PC-3 (cell line): Measurements from ENCODE around the gene HLCS. TPM values are rescaled to one million over a fixed set of nuclear protein-coding genes. Genes with fewer than 3 reads are reported as not detected.

Source experiments
- ATAC-seq: fragments of 200-7000 bp; cut with Tn5 transposase; 2 replicates; pipeline ENCODE4 v1.9.1; 2020; ENCODE audit warnings: mild to moderate bottlenecking, moderate library complexity
- BruUV-seq: library from RNA; stranded (reverse); fragments of 400-500 nt; replicated peaks from 2 replicates; lab custom pipeline; 2021; lab: Mats Ljungman, UMichigan
- CTCF ChIA-PET: fragments of 300-600 bp; sonication (Branson Sonifier 250); formaldehyde crosslinking; loops from one replicate; lab custom pipeline; 2022; ENCODE audit warnings: antibody characterized with exemption; lab: Charles Lee
- POLR2A ChIA-PET: fragments of 300-600 bp; sonication (Branson Sonifier 250); formaldehyde crosslinking; loops from one replicate; lab custom pipeline; 2022; ENCODE audit warnings: antibody characterized with exemption; ENCODE audit not compliant: unreplicated experiment; lab: Charles Lee
- DNase-seq: peaks from one replicate; pipeline ENCODE4 v3.0.0-alpha.2; 2015
- H2AFZ ChIP-seq: fragments of 300-600 bp; sonication (generic); 2 replicates; pipeline ENCODE4 v1.6.0; 2016; ENCODE audit warnings: antibody characterized with exemption, low read length
- H3F3A ChIP-seq: fragments of 300-600 bp; sonication (generic); one replicate; pipeline ENCODE4 v1.6.0; 2017; ENCODE audit warnings: antibody characterized with exemption, low read length, control low read depth, mild to moderate bottlenecking; ENCODE audit not compliant: unreplicated experiment
- H3K27ac ChIP-seq: fragments of 300-600 bp; sonication (generic); 2 replicates; pipeline ENCODE4 v1.5.1; 2016; ENCODE audit warnings: mild to moderate bottlenecking, low read length
- H3K27me3 ChIP-seq: fragments of 300-600 bp; sonication (generic); 2 replicates; pipeline ENCODE4 v1.6.1; 2016; ENCODE audit warnings: low read length, mixed read lengths
- H3K36me3 ChIP-seq: fragments of 300-600 bp; sonication (generic); 2 replicates; pipeline ENCODE4 v1.6.1; 2016; ENCODE audit warnings: low read depth, mixed run types, low read length, mixed read lengths
- H3K4me1 ChIP-seq: fragments of 300-600 bp; sonication (generic); 2 replicates; pipeline ENCODE4 v1.5.1; 2016; ENCODE audit warnings: low read length; ENCODE audit not compliant: insufficient read depth
- H3K4me2 ChIP-seq: fragments of 300-600 bp; sonication (generic); 2 replicates; pipeline ENCODE4 v1.6.0; 2016; ENCODE audit warnings: low read length
- H3K4me3 ChIP-seq: fragments of 300-600 bp; sonication (generic); 2 replicates; pipeline ENCODE4 v1.5.1; 2016; ENCODE audit warnings: mild to moderate bottlenecking, low read length, mixed read lengths
- H3K79me2 ChIP-seq: fragments of 300-600 bp; sonication (generic); 2 replicates; pipeline ENCODE4 v1.6.1; 2017; ENCODE audit warnings: low read length, mixed read lengths
- H3K9ac ChIP-seq: fragments of 300-600 bp; sonication (generic); 2 replicates; pipeline ENCODE4 v1.6.0; 2016; ENCODE audit warnings: mild to moderate bottlenecking, low read length
- H3K9me2 ChIP-seq: fragments of 300-600 bp; sonication (generic); replicated peaks from 2 replicates; pipeline ENCODE4 v1.6.1; 2016; ENCODE audit warnings: mixed run types, low read length, mixed read lengths
- H3K9me3 ChIP-seq: fragments of 300-600 bp; sonication (generic); 2 replicates; pipeline ENCODE4 v1.6.1; 2016; ENCODE audit warnings: low read length, mixed read lengths
- H4K20me1 ChIP-seq: fragments of 300-600 bp; sonication (generic); 2 replicates; pipeline ENCODE4 v1.6.1; 2016; ENCODE audit warnings: low read length, mixed read lengths
- EZH2 ChIP-seq: fragments of 300-600 bp; sonication (generic); IDR thresholded peaks from one replicate; pipeline ENCODE4 v1.6.1; 2017; ENCODE audit warnings: antibody characterized with exemption, mild to moderate bottlenecking, low read length; ENCODE audit not compliant: unreplicated experiment
- EZH2phosphoT487 ChIP-seq: fragments of 300-600 bp; sonication (generic); IDR thresholded peaks from 2 replicates; pipeline ENCODE4 v1.6.1; 2018; ENCODE audit warnings: mild to moderate bottlenecking, antibody characterized with exemption, low read length, borderline replicate concordance
- intact Hi-C: fragments of 100-400 bp; cut with micrococcal nuclease; formaldehyde crosslinking; loops from 2 replicates; pipeline ENCODE4 v1.9.0; 2023
- total RNA-seq: library from RNA; depleted of rRNA; stranded (reverse); fragments of >200 nt; gene quantifications from 2 replicates; pipeline ENCODE4 v1.2.3, GENCODE V29; 2014
- TF ChIP-seq, protein P1 (sequence below): fragments of 300-600 bp; sonication (generic); conservative IDR thresholded peaks from 2 replicates; pipeline ENCODE4 v1.5.1; 2017; ENCODE audit warnings: antibody characterized with exemption, low read depth, mild to moderate bottlenecking, low read length

HLCS gene
- total RNA-seq, 1 experiment from 2014 or later, result 44.1 TPM

DNA sequence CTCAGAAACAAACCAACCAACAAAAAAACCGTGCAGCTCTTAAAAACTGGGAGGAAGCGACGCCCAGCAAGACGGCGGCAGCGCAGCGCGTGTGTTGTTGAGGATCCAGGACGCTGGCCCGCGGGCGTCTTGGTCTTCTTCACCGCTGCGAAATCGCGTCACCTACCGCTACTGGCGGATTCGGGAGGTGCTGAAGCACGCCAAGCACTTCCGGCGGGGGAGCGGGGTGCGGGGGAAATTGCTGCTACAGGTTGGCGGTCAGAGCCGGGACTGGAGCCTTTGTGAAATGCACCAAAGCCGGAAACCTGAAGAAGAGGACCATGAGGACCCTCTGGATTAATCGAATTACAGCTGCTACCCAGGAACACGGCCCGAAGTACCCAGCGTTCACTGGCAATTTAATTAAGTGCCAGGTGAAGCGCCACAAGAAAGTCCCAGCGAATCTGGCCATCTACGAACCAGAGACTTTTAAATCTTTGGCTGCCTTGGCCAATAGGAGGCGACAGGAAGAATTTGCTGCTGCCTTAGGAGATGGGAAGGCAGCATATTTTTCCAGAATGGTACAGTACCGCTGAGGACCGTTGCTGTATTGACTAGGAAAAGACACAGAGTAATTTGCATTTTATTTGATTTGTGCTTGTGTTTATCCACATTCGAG is 28.2 kb upstream of the HLCS start:
- POLR2A ChIA-PET, result no interaction called here
- CTCF ChIA-PET, result interaction anchor here (0.6 kb wide), 2 partner anchors 15 to 535 kb away, joined by 3 to 15 read pairs; no protein-coding TSS in a partner anchor
- Histone ChIP-seq H3K4me3 (no peak overlapping the region), H3K9me2 (no peaks in the 10 kb centered on the region), H3K27me3 (no peaks in the 10 kb centered on the region), H3K9me3 (no peaks in the 10 kb centered on the region), H3K9ac (no peak overlapping the region), H3K36me3 (no peaks in the 10 kb centered on the region), H3K79me2 (no peaks in the 10 kb centered on the region), H4K20me1 (no peaks in the 10 kb centered on the region), H3K4me2 (no peak overlapping the region), H3F3A (no peaks in the 10 kb centered on the region), H3K4me1 (peaks cover 5% of the 10 kb centered on the region), H3K27ac (no peak overlapping the region), H2AFZ (no peak overlapping the region)
- no TSS peak for BruUV-seq
- DNase-seq (no peak), ATAC-seq (no peak)
- TF ChIP-seq, protein P1, sequence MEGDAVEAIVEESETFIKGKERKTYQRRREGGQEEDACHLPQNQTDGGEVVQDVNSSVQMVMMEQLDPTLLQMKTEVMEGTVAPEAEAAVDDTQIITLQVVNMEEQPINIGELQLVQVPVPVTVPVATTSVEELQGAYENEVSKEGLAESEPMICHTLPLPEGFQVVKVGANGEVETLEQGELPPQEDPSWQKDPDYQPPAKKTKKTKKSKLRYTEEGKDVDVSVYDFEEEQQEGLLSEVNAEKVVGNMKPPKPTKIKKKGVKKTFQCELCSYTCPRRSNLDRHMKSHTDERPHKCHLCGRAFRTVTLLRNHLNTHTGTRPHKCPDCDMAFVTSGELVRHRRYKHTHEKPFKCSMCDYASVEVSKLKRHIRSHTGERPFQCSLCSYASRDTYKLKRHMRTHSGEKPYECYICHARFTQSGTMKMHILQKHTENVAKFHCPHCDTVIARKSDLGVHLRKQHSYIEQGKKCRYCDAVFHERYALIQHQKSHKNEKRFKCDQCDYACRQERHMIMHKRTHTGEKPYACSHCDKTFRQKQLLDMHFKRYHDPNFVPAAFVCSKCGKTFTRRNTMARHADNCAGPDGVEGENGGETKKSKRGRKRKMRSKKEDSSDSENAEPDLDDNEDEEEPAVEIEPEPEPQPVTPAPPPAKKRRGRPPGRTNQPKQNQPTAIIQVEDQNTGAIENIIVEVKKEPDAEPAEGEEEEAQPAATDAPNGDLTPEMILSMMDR, result peak; percentile 21; the same call in 1 of the 2 replicates
- no peak for TF ChIP-seq EZH2
- intact Hi-C loops, result no loop called here

DNA sequence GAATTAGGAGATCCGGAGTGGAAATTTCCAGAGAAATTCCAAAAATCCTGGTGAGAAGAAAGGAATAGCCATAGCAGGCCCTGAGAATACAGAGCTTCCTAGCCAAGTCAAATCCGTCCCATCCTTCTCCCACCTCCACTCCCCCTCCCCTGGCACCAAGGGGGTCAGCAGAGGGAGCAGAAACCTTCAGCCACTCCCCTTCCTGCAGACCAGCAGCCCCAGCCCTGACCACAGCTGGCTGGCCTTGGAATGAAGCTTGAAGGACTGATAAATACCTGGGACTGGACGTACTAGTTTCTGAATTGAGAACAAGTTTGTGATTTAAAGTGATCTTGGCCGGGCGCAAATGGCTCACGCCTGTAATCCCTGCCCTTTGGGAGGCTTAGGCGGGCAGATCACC is 26.2 kb upstream of the HLCS start:
- ChIA-PET POLR2A (no interaction called here), CTCF (interaction anchor here (0.6 kb wide), 1 partner anchor 16 kb away, joined by 5 read pairs; no protein-coding TSS in a partner anchor)
- Histone ChIP-seq H3K9ac (no peak overlapping the region), H3K9me2 (no peaks in the 10 kb centered on the region), H2AFZ (no peak overlapping the region), H3K4me3 (no peak overlapping the region), H3K9me3 (no peaks in the 10 kb centered on the region), H3K79me2 (no peaks in the 10 kb centered on the region), H3K4me2 (no peak overlapping the region), H3K27me3 (no peaks in the 10 kb centered on the region), H4K20me1 (no peaks in the 10 kb centered on the region), H3K4me1 (peaks cover 25% of the 10 kb centered on the region), H3F3A (peaks cover 9% of the 10 kb centered on the region), H3K36me3 (no peaks in the 10 kb centered on the region), H3K27ac (no peak overlapping the region)
- intact Hi-C loops, result no loop called here
- no peak for TF ChIP-seq EZH2phosphoT487
- no peak for TF ChIP-seq EZH2
- TF ChIP-seq, protein P1, result no peak
- no peak for DNase-seq
- BruUV-seq, result no TSS peak
- ATAC-seq, result no peak
